HG03460 (cell line): ENCODE results near the gene PLEKHO2.

ENCODE experiments used
- ATAC-seq: cut with Tn5 transposase; IDR thresholded peaks from one replicate; pipeline ENCODE4 v1.9.1; 2021; ENCODE audit not compliant: unreplicated experiment

Gene PLEKHO2

GRCh38 chr15:64911311-64912186, 69.8 kb downstream of the PLEKHO2 start, which contains the start of gene ANKDD1A:
TSS of gene ANKDD1A (plus strand) at chr15:64911902. CDS start at chr15:64911931, 29 bp downstream.
- ATAC-seq = no peak

DNA sequence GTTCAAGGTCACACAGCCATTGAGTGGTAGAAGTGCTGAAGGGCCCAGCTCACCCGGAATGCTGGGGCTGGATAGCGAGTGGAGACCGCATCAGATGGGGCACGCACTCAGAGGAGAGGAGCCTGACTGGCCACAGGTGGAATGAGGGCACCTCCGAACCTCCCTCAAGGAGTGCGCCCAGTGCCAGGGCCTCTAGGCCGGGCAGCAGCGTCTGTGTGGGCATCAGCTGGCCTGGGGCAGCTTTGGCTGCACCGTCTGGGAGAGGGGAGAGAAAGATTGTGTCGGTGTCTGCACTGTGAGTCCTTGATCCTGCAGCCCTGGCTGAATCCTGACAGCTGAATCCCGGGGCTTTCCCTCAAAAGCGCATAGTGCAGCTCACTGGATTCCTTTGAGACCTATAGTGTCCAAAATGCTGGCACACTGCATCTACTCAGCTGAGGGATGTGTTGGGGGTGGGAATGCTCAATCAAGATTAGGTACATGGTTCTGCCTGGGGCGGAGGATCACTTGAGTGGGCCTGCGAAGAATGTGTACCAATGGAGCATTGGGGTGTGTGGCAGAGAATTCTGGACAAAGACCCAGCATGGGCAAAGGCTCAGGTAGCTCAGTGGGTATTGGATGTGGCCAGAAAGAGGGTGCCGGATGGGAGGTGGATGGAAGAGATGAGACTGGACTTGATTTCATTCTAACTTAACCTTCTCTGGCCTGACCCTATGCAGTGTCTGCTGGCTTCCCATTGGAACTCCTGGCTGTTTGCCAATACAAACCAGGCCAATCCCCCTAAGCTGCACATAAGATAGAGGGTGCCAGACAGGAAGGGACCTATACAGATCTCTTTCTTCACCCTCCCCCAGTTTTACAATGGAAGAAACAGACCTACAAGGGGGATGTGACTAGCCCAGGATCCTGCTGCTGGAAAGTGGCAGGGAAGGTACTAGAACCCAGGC, 70.9 kb downstream of the PLEKHO2 start:
- no peak for ATAC-seq

GRCh38 chr15:64915518-64916227, 74.0 kb downstream of the PLEKHO2 start:
- ATAC-seq = no peak

GRCh38 chr15:64916365-64916764, 74.7 kb downstream of the PLEKHO2 start:
- no peak for ATAC-seq

DNA sequence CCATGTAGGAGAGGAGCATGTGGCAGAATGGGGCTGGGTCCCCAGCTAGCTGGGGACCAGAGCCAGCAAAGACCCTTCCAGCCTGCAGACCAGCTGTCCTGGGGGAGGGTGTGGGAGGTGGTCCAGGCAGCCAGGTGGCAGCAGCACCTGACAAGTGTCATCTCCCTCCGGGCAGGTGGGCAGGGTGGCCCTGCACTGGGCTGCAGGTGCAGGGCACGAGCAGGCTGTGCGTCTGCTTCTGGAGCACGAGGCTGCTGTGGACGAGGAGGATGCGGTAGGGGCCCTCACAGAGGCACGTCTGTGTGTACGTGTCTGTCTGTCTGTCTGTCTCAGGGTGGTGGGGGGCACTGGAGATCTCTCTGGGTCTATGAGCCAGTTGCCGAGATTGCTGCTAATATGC, 75.5 kb downstream of the PLEKHO2 start:
- ATAC-seq = no peak
